Neural cell (in vitro differentiated cells): ENCODE measurements around the gene LINC01488. TPM values are rescaled to one million over a fixed set of nuclear protein-coding genes. Genes with fewer than 3 reads are reported as not detected.

Experiments
- H2AFZ ChIP-seq: fragments of 200-600, 300-800 bp; sonication (generic), shearing (Covaris generic); 2 replicates; pipeline ENCODE4 v1.6.0; 2014; ENCODE audit warnings: low read depth, mild to moderate bottlenecking, antibody characterized with exemption, low read length, moderate library complexity
- H3F3A ChIP-seq: fragments of 200-600 bp; shearing (Covaris generic); 2 replicates; pipeline ENCODE4 v1.6.1; 2016; ENCODE audit warnings: mild to moderate bottlenecking, moderate library complexity, mixed read lengths, antibody characterized with exemption, low read length; ENCODE audit not compliant: insufficient read depth, poor library complexity, severe bottlenecking
- H3K27ac ChIP-seq: fragments of 200-600, 300-800 bp; sonication (generic), shearing (Covaris generic); 2 replicates; pipeline ENCODE4 v1.5.1; 2014; ENCODE audit warnings: mild to moderate bottlenecking, low read length, moderate library complexity
- H3K27me3 ChIP-seq: fragments of 300-800, 200-600 bp; sonication (generic), shearing (Covaris generic); 2 replicates; pipeline ENCODE4 v1.6.0; 2014; ENCODE audit warnings: mild to moderate bottlenecking, low read depth, low read length, moderate library complexity; ENCODE audit not compliant: insufficient read depth
- H3K36me3 ChIP-seq: fragments of 300-800, 200-600 bp; sonication (generic), shearing (Covaris generic); 2 replicates; pipeline ENCODE4 v1.5.1; 2014; ENCODE audit warnings: mild to moderate bottlenecking, antibody characterized with exemption, low read length, moderate library complexity; ENCODE audit not compliant: insufficient read depth
- H3K4me2 ChIP-seq: fragments of 300-800, 200-600 bp; sonication (generic), shearing (Covaris generic); 2 replicates; pipeline ENCODE4 v1.6.0; 2014; ENCODE audit warnings: mild to moderate bottlenecking, low read length
- H3K4me3 ChIP-seq: fragments of 300-800, 200-600 bp; sonication (generic), shearing (Covaris generic); 2 replicates; pipeline ENCODE4 v1.5.1; 2014; ENCODE audit warnings: mild to moderate bottlenecking, low read length, moderate library complexity
- H3K79me2 ChIP-seq: fragments of 200-600 bp; shearing (Covaris generic); replicated peaks from 2 replicates; pipeline ENCODE4 v1.6.0; 2014; ENCODE audit warnings: mild to moderate bottlenecking, low read length, moderate library complexity; ENCODE audit not compliant: insufficient read depth
- H3K9ac ChIP-seq: fragments of 300-800, 200-600 bp; sonication (generic), shearing (Covaris generic); 2 replicates; pipeline ENCODE4 v1.6.1; 2016; ENCODE audit warnings: mild to moderate bottlenecking, low read length, mixed read lengths
- H3K9me2 ChIP-seq: fragments of 200-600 bp; shearing (Covaris generic); 2 replicates; pipeline ENCODE4 v1.6.1; 2016; ENCODE audit warnings: mild to moderate bottlenecking, low read length, mixed read lengths; ENCODE audit not compliant: insufficient read depth
- H3K9me3 ChIP-seq: fragments of 200-600, 300-800 bp; sonication (generic), shearing (Covaris generic); 2 replicates; pipeline ENCODE4 v1.6.1; 2016; ENCODE audit warnings: mild to moderate bottlenecking, mixed run types, low read length, moderate library complexity, mixed read lengths
- H4K20me1 ChIP-seq: fragments of 200-600 bp; shearing (Covaris generic); 2 replicates; pipeline ENCODE4 v1.6.1; 2016; ENCODE audit warnings: mild to moderate bottlenecking, mixed run types; ENCODE audit not compliant: insufficient read depth
- CTCF ChIP-seq: fragments of 450-650 bp; IDR thresholded peaks from 2 replicates; pipeline ENCODE4 v1.5.1; 2014; ENCODE audit warnings: antibody characterized with exemption, mild to moderate bottlenecking, moderate library complexity; ENCODE audit not compliant: poor library complexity, severe bottlenecking
- EP300 ChIP-seq: fragments of 450-650 bp; conservative IDR thresholded peaks from 2 replicates; pipeline ENCODE4 v1.6.1; 2014; ENCODE audit warnings: antibody characterized with exemption, mild to moderate bottlenecking, moderate library complexity; ENCODE audit not compliant: poor library complexity, severe bottlenecking
- EZH2 ChIP-seq: fragments of 200-600, 300-800 bp; shearing (Covaris generic), sonication (generic); IDR thresholded peaks from 2 replicates; pipeline ENCODE4 v1.6.1; 2014; ENCODE audit warnings: antibody characterized with exemption, low read length, borderline replicate concordance, mild to moderate bottlenecking; ENCODE audit not compliant: insufficient read depth, poor library complexity, severe bottlenecking
- MXI1 ChIP-seq: fragments of 450-650 bp; conservative IDR thresholded peaks from 2 replicates; pipeline ENCODE4 v1.6.1; 2014; ENCODE audit warnings: antibody characterized with exemption, mild to moderate bottlenecking; ENCODE audit not compliant: poor library complexity, severe bottlenecking
- POLR2AphosphoS5 ChIP-seq: IDR thresholded peaks from 2 replicates; pipeline ENCODE4 v1.6.1; 2012
- RAD21 ChIP-seq: fragments of 450-650 bp; conservative IDR thresholded peaks from 2 replicates; pipeline ENCODE4 v1.6.1; 2014; ENCODE audit warnings: antibody characterized with exemption, mild to moderate bottlenecking, moderate library complexity
- REST ChIP-seq: IDR thresholded peaks from 2 replicates; pipeline ENCODE4 v1.6.1; 2012; ENCODE audit warnings: borderline replicate concordance
- SMC3 ChIP-seq: fragments of 450-650 bp; conservative IDR thresholded peaks from 2 replicates; pipeline ENCODE4 v1.6.1; 2014; ENCODE audit warnings: antibody characterized with exemption, mild to moderate bottlenecking, moderate library complexity; ENCODE audit not compliant: poor library complexity
- TAF1 ChIP-seq: IDR thresholded peaks from 2 replicates; pipeline ENCODE4 v1.6.1; 2012; ENCODE audit warnings: low read depth
- polyA plus RNA-seq: library from polyadenylated mRNA; depleted of rRNA; stranded (reverse); fragments of >200 nt; gene quantifications from 2 replicates; pipeline ENCODE4 v1.2.3, GENCODE V29; 2014

The LINC01488 gene
- polyA plus RNA-seq, 1 donor from 2014 or later = not detected

GRCh38 chr11:69470301-69470700 lies 11.2 kb upstream of the LINC01488 start:
- Histone ChIP-seq H2AFZ (no peak overlapping the region), H3K79me2 (no peaks in the 10 kb centered on the region), H3K9ac (no peak overlapping the region), H3K36me3 (no peaks in the 10 kb centered on the region), H3F3A (no peaks in the 10 kb centered on the region), H3K4me2 (no peak overlapping the region), H3K9me2 (no peaks in the 10 kb centered on the region), H3K4me3 (no peak overlapping the region), H3K9me3 (no peaks in the 10 kb centered on the region), H3K27ac (no peak overlapping the region), H4K20me1 (no peaks in the 10 kb centered on the region), H3K27me3 (no peaks in the 10 kb centered on the region)
- no peak for TF ChIP-seq POLR2AphosphoS5
- no peak for TF ChIP-seq SMC3
- TF ChIP-seq RAD21 = no peak
- no peak for TF ChIP-seq EP300
- no peak for TF ChIP-seq TAF1
- TF ChIP-seq EZH2 = no peak
- no peak for TF ChIP-seq REST
- no peak for TF ChIP-seq MXI1
- no peak for TF ChIP-seq CTCF

- no peaks in the 10 kb centered on the region for H4K20me1 ChIP-seq
- no peaks in the 10 kb centered on the region for H3K9me2 ChIP-seq
- H3K4me3 ChIP-seq = no peak overlapping the region
- no peak overlapping the region for H2AFZ ChIP-seq
- H3K36me3 ChIP-seq = no peaks in the 10 kb centered on the region
- H3K9me3 ChIP-seq = no peaks in the 10 kb centered on the region
- no peaks in the 10 kb centered on the region for H3K79me2 ChIP-seq
- no peak overlapping the region for H3K9ac ChIP-seq
- no peak overlapping the region for H3K27ac ChIP-seq
- no peaks in the 10 kb centered on the region for H3F3A ChIP-seq
- H3K27me3 ChIP-seq = no peaks in the 10 kb centered on the region
- no peak overlapping the region for H3K4me2 ChIP-seq
- no peak for TF ChIP-seq MXI1
- TF ChIP-seq REST = no peak
- no peak for TF ChIP-seq EP300
- TF ChIP-seq TAF1 = no peak
- no peak for TF ChIP-seq SMC3
- TF ChIP-seq RAD21 = no peak
- TF ChIP-seq EZH2 = no peak
- TF ChIP-seq POLR2AphosphoS5 = no peak
- TF ChIP-seq CTCF = no peak
Measured at GRCh38 chr11:69470793-69471728, 10.4 kb upstream of the LINC01488 start.
